ENCODE data around the gene HDAC4. TPM values are rescaled to one million over a fixed set of nuclear protein-coding genes. Genes with fewer than 3 reads are reported as not detected.

Gene HDAC4
- total RNA-seq, 1 experiment from 2014 or later = 32.0 TPM

GRCh38 chr2:239305222-239305575 lies 95.6 kb downstream of the HDAC4 start:
- H2BK120ac ChIP-seq (ENCODE audit: low read depth, low read length, poor library complexity, severe bottlenecking) = no peak overlapping the region
- H3K27ac ChIP-seq (ENCODE audit: insufficient read length, low read depth, low read length) = no peak overlapping the region
- no peak overlapping the region for H4K91ac ChIP-seq (ENCODE audit: insufficient read length, low read depth, low read length)
- no peak for TF ChIP-seq CTCF (conservative IDR thresholded peaks at IDR 0.05)
- H3K4me2 ChIP-seq (ENCODE audit: insufficient read depth, insufficient read length, low read length) = no peak overlapping the region
- H2AK5ac ChIP-seq (ENCODE audit: insufficient read length, low read length) = no peak overlapping the region
- no peaks in the 10 kb centered on the region for H3K79me1 ChIP-seq (ENCODE audit: insufficient read depth, low read depth, low read length, poor library complexity, severe bottlenecking)
- H3K9me3 Mint-ChIP-seq = no peaks in the 10 kb centered on the region
- DNase-seq = no peak
- H3K27me3 Mint-ChIP-seq (ENCODE audit: low read depth) = no peaks in the 10 kb centered on the region; the same call in 1 of the 2 replicates
- H2BK20ac ChIP-seq (ENCODE audit: low read depth, low read length, poor library complexity, severe bottlenecking) = no peak overlapping the region
- no peak overlapping the region for H3K4me3 Mint-ChIP-seq
- H3K27ac Mint-ChIP-seq = peak overlapping the region in 1 of 3 experiments; percentile 57; a peak in 1 of 7 replicates
- no peak overlapping the region for H4K5ac ChIP-seq (ENCODE audit: insufficient read length, low read depth, low read length)
- H4K8ac ChIP-seq (replicated peaks; ENCODE audit: insufficient read length, low read depth, low read length) = no peak overlapping the region
- H2BK5ac ChIP-seq (ENCODE audit: insufficient read length, low read length) = no peak overlapping the region
- no peak overlapping the region for H2BK12ac ChIP-seq (ENCODE audit: insufficient read length, low read depth, low read length)
- H3K18ac ChIP-seq (ENCODE audit: insufficient read length, low read depth, low read length) = no peak overlapping the region
- H3K23me2 ChIP-seq (ENCODE audit: insufficient read length, low read depth, low read length, poor library complexity, severe bottlenecking) = no peaks in the 10 kb centered on the region
- H4K20me1 ChIP-seq (ENCODE audit: control insufficient read depth, insufficient read depth, insufficient read length) = peaks cover 2% of the 10 kb centered on the region
- H3K14ac ChIP-seq (ENCODE audit: insufficient read depth, low read length) = 0 out of 2 replicates have a peak overlapping the region, but pooled peaks have one; percentile 16
- no peaks in the 10 kb centered on the region; a peak in 1 of 7 replicates for H3K36me3 Mint-ChIP-seq (ENCODE audit: insufficient read depth in 1 of 3, low read depth in 3 of 3)
- no peaks in the 10 kb centered on the region for H3K27me3 ChIP-seq (ENCODE audit: insufficient read depth, low read length)
- WGBS (ENCODE audit: extremely low coverage, insufficient read length, low lambda C conversion rate) = no CpG with 5 or more reads among the region's 11 CpGs
- no peak overlapping the region for H3T11ph ChIP-seq (ENCODE audit: low read length)
- no peak overlapping the region for H3K23ac ChIP-seq (ENCODE audit: insufficient read length, low read depth, low read length)
- no peaks in the 10 kb centered on the region for H3K4me1 ChIP-seq (ENCODE audit: insufficient read depth, low read length)
- peaks cover 42 to 44% of the 10 kb centered on the region in 2 experiments for H3K4me1 Mint-ChIP-seq
- H2BK15ac ChIP-seq (ENCODE audit: low read depth, low read length) = no peak overlapping the region
- no peak overlapping the region for H3K4ac ChIP-seq (ENCODE audit: low read depth, low read length)
- no peak overlapping the region for H3K56ac ChIP-seq (ENCODE audit: insufficient read length, low read depth, low read length)
- H3K9ac ChIP-seq (ENCODE audit: extremely low read depth, insufficient read length, low read length) = no peak overlapping the region
- peaks cover 2% of the 10 kb centered on the region; the same call in 1 of the 2 replicates for H3K79me2 ChIP-seq (ENCODE audit: insufficient read depth, low read length)
- H3K9me3 ChIP-seq (ENCODE audit: control insufficient read depth, low read depth, low read length) = no peaks in the 10 kb centered on the region
- H2AFZ ChIP-seq (ENCODE audit: low read length) = no peak overlapping the region
